Suprapubic skin (tissue), 3 donors: ENCODE data around the gene PCARE.

Source experiments
- EP300 ChIP-seq: sonication (generic); formaldehyde crosslinking; IDR thresholded peaks from one replicate; pipeline ENCODE4 v1.6.1; 2017; ENCODE audit warnings: antibody characterized with exemption
- TF ChIP-seq, protein P1 (sequence below), 2 donors: fragments of 200-600 bp in 1 of 2; fragments of 450-650 bp in 1 of 2; sonication (generic) in 1 of 2; IDR thresholded peaks; one replicate each; pipeline ENCODE4 v1.5.1; 2016 to 2019; ENCODE audit warnings: antibody characterized with exemption in 2 of 2, mild to moderate bottlenecking in 1 of 2, moderate library complexity in 1 of 2

GRCh38 chr2:29082804-29083495, 8.6 kb upstream of the PCARE start:
- TF ChIP-seq, protein P1, sequence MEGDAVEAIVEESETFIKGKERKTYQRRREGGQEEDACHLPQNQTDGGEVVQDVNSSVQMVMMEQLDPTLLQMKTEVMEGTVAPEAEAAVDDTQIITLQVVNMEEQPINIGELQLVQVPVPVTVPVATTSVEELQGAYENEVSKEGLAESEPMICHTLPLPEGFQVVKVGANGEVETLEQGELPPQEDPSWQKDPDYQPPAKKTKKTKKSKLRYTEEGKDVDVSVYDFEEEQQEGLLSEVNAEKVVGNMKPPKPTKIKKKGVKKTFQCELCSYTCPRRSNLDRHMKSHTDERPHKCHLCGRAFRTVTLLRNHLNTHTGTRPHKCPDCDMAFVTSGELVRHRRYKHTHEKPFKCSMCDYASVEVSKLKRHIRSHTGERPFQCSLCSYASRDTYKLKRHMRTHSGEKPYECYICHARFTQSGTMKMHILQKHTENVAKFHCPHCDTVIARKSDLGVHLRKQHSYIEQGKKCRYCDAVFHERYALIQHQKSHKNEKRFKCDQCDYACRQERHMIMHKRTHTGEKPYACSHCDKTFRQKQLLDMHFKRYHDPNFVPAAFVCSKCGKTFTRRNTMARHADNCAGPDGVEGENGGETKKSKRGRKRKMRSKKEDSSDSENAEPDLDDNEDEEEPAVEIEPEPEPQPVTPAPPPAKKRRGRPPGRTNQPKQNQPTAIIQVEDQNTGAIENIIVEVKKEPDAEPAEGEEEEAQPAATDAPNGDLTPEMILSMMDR (IDR thresholded peaks at IDR 0.05) = no peak
- no peak for TF ChIP-seq EP300
